GM18861 (cell line): ENCODE data around the gene RGS10.
"Not testable (repeated sequence)": the region's sequence is repeated elsewhere in the genome, so short reads cannot be mapped to it uniquely, and the experiment has no call there.

Experiments
- ATAC-seq: cut with Tn5 transposase; IDR thresholded peaks from one replicate; pipeline ENCODE4 v1.9.1; 2021; ENCODE audit not compliant: unreplicated experiment

RGS10 gene

DNA sequence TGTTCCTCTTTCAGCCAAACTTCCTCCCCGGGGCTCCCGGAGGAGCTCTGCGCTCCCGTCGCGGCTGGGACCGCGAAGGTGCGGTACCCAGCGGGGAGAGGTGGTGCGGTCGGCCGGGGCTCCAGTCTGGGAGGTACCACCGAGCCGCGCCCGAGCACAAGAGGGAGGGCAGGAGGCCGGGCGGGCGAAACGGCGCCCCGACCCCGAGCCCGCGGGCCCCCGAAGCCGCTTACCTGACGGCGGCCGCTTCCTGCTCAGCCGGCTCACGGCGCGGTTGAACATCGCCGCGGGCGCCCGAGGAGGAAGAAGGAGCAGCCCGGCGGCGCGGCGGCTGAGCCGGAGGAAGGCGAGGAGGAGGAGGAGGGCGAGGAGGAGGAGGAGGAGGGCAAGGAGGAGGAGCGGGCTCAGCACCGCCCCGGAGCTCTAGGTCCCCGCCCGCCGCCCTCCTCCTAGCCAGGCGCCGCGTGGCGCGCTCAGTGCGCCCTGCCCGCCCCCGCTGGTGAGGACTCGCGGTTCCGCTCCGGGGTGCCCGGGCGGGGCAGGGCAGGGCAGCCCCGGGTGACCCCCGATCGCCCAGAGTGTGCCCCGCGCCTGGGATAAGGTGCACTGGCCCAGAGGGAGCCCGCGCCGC is at the start of gene RGS10:
Gene RGS10, minus strand, starts transcription at position 363 of the 631 bp plus-strand sequence. Its CDS starts 81 bp downstream, at position 282.
- peak; percentile 42 for ATAC-seq

- ATAC-seq = no peak
Observed at GRCh38 chr10:119588071-119588470, 45.6 kb upstream of the RGS10 start.

- no peak for ATAC-seq
Observed at GRCh38 chr10:119578355-119578754, 35.8 kb upstream of the RGS10 start.

GRCh38 chr10:119575991-119576390 is 33.5 kb upstream of the RGS10 start:
- no peak for ATAC-seq

GRCh38 chr10:119575506-119575905 is 33.0 kb upstream of the RGS10 start:
- ATAC-seq = no peak

- ATAC-seq = no peak
Observed at GRCh38 chr10:119567978-119568377, 25.5 kb upstream of the RGS10 start.

- ATAC-seq = no peak
Observed at GRCh38 chr10:119562097-119562496, 19.6 kb upstream of the RGS10 start.

GRCh38 chr10:119559511-119559910 is 17.0 kb upstream of the RGS10 start:
- not testable (repeated sequence) for ATAC-seq

DNA sequence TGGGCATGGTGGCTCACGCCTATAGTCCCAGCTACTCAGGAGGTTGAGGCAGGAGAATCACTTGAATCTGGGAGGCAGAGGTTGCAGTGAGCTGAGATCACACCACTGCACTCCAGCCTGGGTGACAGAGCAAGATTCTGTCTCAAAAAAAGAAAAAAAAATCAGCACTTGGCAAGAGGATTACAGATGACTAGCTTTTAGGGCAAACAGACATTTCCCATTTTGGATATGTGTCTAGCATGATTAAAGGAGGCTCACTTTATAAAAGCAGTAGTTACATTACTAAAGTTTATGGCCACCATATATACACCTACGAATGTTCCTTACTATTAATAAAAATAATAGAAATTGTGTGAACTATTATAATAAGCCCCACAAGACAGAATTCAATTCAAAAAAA is 13.6 kb upstream of the RGS10 start:
- ATAC-seq = not testable (repeated sequence)

DNA sequence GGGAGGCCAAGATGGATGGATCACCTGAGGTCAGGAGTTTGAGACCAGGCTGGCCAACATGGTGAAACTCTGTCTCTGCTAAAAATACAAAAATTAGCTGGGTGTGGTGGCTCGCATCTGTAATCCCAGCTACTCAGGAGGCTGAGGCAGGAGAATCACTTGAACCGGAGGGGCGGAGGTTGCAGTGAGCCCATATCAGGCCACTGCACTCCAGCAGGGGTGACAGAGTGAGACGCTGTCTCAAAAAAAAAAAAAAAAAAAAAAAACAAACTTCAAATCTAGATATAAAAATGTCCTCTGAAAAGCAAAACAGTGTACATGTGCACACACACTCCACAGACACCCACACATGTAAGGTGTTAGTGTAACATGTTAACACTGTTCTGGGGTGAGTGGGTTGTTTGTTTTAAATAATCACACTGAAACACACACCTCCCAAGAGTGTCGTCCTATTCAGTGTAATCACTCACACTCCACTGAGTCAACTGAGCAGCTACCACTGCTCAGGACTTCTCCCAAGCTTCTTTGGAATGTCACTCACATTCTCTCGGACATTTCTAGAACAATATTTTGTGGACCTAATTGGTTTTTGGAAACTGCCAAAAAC is 12.8 kb upstream of the RGS10 start:
- no peak for ATAC-seq

GRCh38 chr10:119550827-119551226 is 8.3 kb upstream of the RGS10 start:
- no peak for ATAC-seq

- ATAC-seq = no peak
Observed at GRCh38 chr10:119549247-119549999, 6.9 kb upstream of the RGS10 start.

DNA sequence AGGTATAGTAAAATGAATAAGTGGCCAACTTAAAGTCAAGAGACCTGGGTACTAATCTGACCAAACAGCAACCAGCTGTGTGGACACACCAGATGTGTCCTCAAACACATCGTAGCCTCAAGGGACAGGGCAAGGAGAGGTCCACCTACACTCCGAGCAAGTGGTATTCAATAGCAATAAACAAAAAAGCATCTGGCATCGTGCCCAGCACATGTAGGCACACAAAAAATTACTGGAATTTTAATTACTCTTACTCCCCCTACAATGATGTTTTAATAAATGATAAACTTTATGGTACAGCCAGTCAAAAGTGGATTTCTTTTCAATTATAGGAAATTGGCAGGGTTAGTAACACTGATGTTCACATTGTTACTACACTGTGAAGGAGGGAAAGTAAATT is 3.5 kb upstream of the RGS10 start:
- no peak for ATAC-seq

DNA sequence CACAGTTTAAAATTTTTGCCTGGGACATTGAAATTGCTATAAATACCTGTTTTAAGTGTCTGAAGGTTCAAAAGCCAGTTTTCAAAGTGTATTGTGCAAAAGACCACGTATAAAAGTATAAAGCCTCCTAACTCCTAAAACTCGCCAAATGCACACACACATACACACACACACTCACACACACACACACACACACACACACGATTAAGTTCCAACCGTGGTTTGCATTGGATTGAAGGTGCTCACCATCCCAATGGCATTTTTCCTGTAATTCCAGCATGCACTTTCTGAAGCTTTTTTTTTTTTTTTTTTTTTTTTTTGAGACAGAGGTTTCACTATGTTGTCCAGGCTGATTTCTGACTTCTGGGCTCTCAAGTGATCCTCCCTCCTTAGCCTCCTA is 2.8 kb upstream of the RGS10 start:
- no peak for ATAC-seq

GRCh38 chr10:119543814-119544642 is 1.5 kb upstream of the RGS10 start:
- no peak for ATAC-seq

DNA sequence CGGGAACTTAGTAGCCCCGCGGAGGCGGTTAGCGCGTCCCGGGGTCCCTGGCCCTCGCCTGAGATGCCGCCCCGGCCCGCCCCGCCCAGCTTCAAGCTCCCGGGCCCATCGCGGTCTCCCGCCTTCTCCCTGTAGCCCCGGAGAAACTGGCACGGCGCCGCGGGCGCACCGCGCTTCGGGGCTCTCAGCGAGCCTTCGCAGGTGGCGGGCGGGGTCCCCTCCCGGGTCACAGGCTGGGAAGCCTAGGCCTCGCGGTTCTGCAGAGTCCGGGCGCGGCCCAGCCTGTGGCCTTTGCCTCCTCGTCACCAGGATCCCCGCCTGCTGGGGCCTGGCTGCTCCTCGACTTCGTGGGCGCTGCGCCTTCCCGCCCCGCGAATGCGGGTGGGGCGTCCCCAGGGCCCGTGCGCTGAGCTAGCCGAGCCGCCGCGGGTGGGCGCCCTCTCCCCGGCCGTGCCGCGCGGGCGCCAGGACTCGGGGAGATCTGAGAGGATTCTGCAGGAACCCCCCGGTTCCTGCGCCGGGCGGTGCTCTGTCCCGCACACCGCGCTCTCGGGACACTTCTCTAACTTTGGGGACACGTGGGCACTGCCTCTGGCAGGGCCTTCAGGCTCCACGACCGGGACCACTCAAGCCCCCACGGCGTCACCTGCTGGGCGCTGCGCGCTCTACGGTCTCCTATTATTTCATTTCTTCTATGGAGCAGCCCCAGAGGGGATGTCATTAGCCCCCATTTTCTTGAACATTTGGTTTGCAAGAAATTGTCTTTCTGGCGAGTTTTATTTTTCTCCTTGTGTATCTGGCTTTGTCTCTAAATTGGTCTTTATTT is 682 bp upstream of the RGS10 start:
- ATAC-seq = peak; percentile 44

GRCh38 chr10:119541459-119542356 is 811 bp downstream of the RGS10 start:
- ATAC-seq = no peak

GRCh38 chr10:119541046-119541445 is 1.5 kb downstream of the RGS10 start:
- no peak for ATAC-seq

GRCh38 chr10:119540038-119540437 is 2.5 kb downstream of the RGS10 start:
- ATAC-seq = no peak
